ENCODE results near the gene GABRR2. TPM values are rescaled to one million over a fixed set of nuclear protein-coding genes. Genes with fewer than 3 reads are reported as not detected.

GABRR2 gene
- total and polyA plus RNA-seq, 4 donors: 0.10 to 1.7 (median 0.35) TPM

DNA sequence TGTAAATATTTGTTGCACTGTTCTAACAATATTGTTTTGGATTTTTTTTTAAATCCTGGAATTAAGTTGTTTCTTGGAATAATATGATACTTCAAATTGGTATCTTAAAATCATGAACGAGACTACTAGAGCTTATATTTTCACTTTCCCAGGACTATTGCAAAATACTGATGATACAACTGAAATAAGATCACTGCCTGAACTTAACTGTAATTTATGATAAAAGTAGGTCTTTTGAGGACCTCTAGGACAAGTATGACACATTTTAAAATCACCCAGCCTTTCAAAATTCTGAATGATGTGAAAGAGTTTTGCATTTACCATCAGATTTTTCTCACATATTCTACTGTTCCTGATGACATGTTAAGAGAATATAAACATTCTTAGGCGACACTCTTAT, 46.1 kb upstream of the GABRR2 start (continued):
- TF ChIP-seq, protein P1, sequence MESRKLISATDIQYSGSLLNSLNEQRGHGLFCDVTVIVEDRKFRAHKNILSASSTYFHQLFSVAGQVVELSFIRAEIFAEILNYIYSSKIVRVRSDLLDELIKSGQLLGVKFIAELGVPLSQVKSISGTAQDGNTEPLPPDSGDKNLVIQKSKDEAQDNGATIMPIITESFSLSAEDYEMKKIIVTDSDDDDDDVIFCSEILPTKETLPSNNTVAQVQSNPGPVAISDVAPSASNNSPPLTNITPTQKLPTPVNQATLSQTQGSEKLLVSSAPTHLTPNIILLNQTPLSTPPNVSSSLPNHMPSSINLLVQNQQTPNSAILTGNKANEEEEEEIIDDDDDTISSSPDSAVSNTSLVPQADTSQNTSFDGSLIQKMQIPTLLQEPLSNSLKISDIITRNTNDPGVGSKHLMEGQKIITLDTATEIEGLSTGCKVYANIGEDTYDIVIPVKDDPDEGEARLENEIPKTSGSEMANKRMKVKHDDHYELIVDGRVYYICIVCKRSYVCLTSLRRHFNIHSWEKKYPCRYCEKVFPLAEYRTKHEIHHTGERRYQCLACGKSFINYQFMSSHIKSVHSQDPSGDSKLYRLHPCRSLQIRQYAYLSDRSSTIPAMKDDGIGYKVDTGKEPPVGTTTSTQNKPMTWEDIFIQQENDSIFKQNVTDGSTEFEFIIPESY (IDR thresholded peaks at IDR 0.05): no peak

DNA sequence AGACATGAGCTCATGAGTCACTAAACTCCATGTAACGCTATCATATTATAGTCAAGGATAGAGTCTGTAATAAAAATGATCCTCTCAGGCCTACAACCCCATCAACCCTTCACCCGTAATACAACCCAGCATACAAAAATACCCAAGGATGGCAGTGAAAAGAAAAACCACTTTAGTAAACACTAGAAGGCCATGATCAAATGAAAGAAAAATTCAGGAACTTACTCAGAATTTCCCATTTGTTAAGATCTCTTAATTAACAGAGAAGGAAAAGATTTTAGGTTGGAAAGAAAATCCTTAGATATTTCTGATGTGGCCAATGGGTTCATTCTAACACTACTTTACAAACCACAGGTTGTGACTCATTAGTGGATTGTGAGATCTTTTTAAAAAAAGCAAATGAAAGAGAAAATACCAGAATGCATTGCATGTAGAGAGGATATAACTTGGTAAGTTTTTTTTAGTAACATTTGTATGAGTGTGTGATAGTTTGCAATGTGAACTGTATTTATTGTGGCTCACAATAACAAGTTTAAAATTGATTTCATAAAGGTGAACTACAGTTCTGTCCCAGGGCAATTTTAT, 45.4 kb upstream of the GABRR2 start:
- no peak for DNase-seq (ENCODE audit: low spot score)
- H3K4me3 ChIP-seq (ENCODE audit: low read depth in 1 of 3, low read length in 3 of 3): no peak overlapping the region
- TF ChIP-seq HNF4A (conservative IDR thresholded peaks at IDR 0.05) (no peak), RXRA (IDR thresholded peaks at IDR 0.05) (no peak), JUND (IDR thresholded peaks at IDR 0.05) (no peak), HNF4G (IDR thresholded peaks at IDR 0.05) (no peak), NR2F2 (IDR thresholded peaks at IDR 0.05) (no peak), GABPA (IDR thresholded peaks at IDR 0.05 in 1 of 2, conservative IDR thresholded peaks at IDR 0.05 in 1 of 2) (no peak), SP1 (IDR thresholded peaks at IDR 0.05) (no peak), EGR1 (IDR thresholded peaks at IDR 0.05; ENCODE audit: low read depth in 2 of 2) (no peak), FOXA2 (IDR thresholded peaks at IDR 0.05) (no peak), YY1 (IDR thresholded peaks at IDR 0.05) (no peak), TAF1 (conservative IDR thresholded peaks at IDR 0.05) (no peak), RAD21 (IDR thresholded peaks at IDR 0.05) (no peak), FOXA1 (IDR thresholded peaks at IDR 0.05) (no peak)
- TF ChIP-seq, protein P1 (IDR thresholded peaks at IDR 0.05): no peak
- TF ChIP-seq, protein P2, sequence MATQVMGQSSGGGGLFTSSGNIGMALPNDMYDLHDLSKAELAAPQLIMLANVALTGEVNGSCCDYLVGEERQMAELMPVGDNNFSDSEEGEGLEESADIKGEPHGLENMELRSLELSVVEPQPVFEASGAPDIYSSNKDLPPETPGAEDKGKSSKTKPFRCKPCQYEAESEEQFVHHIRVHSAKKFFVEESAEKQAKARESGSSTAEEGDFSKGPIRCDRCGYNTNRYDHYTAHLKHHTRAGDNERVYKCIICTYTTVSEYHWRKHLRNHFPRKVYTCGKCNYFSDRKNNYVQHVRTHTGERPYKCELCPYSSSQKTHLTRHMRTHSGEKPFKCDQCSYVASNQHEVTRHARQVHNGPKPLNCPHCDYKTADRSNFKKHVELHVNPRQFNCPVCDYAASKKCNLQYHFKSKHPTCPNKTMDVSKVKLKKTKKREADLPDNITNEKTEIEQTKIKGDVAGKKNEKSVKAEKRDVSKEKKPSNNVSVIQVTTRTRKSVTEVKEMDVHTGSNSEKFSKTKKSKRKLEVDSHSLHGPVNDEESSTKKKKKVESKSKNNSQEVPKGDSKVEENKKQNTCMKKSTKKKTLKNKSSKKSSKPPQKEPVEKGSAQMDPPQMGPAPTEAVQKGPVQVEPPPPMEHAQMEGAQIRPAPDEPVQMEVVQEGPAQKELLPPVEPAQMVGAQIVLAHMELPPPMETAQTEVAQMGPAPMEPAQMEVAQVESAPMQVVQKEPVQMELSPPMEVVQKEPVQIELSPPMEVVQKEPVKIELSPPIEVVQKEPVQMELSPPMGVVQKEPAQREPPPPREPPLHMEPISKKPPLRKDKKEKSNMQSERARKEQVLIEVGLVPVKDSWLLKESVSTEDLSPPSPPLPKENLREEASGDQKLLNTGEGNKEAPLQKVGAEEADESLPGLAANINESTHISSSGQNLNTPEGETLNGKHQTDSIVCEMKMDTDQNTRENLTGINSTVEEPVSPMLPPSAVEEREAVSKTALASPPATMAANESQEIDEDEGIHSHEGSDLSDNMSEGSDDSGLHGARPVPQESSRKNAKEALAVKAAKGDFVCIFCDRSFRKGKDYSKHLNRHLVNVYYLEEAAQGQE (IDR thresholded peaks at IDR 0.05): no peak
- TF ChIP-seq, protein P3, sequence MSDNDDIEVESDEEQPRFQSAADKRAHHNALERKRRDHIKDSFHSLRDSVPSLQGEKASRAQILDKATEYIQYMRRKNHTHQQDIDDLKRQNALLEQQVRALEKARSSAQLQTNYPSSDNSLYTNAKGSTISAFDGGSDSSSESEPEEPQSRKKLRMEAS (IDR thresholded peaks at IDR 0.05): no peak
- TF ChIP-seq, protein P4, sequence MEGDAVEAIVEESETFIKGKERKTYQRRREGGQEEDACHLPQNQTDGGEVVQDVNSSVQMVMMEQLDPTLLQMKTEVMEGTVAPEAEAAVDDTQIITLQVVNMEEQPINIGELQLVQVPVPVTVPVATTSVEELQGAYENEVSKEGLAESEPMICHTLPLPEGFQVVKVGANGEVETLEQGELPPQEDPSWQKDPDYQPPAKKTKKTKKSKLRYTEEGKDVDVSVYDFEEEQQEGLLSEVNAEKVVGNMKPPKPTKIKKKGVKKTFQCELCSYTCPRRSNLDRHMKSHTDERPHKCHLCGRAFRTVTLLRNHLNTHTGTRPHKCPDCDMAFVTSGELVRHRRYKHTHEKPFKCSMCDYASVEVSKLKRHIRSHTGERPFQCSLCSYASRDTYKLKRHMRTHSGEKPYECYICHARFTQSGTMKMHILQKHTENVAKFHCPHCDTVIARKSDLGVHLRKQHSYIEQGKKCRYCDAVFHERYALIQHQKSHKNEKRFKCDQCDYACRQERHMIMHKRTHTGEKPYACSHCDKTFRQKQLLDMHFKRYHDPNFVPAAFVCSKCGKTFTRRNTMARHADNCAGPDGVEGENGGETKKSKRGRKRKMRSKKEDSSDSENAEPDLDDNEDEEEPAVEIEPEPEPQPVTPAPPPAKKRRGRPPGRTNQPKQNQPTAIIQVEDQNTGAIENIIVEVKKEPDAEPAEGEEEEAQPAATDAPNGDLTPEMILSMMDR (IDR thresholded peaks at IDR 0.05; ENCODE audit: low read depth, low read length, missing input control): no peak
- TF ChIP-seq, protein P5, sequence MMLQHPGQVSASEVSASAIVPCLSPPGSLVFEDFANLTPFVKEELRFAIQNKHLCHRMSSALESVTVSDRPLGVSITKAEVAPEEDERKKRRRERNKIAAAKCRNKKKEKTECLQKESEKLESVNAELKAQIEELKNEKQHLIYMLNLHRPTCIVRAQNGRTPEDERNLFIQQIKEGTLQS (IDR thresholded peaks at IDR 0.05): no peak
- H3K36me3 ChIP-seq (ENCODE audit: control insufficient read depth in 4 of 4, insufficient read depth in 3 of 4, low read depth in 1 of 4, low read length in 3 of 4): no peaks in the 10 kb centered on the region
- no peak overlapping the region for H3K27ac ChIP-seq (ENCODE audit: low read depth in 1 of 2, low read length in 2 of 2)
- H3K4me1 ChIP-seq (ENCODE audit: control insufficient read depth in 4 of 4, insufficient read depth in 4 of 4, low read length in 3 of 4): peaks cover 0 to 3% (median 0%) of the 10 kb centered on the region in 4 donors
- WGBS: 93% methylated on average over 2 of the region's 2 CpGs
- no peaks in the 10 kb centered on the region for H3K9me3 ChIP-seq (ENCODE audit: control insufficient read depth in 4 of 4, low read length in 3 of 4)
- H3K27me3 ChIP-seq (ENCODE audit: control insufficient read depth in 4 of 4, insufficient read depth in 4 of 4, low read length in 3 of 4): no peaks in the 10 kb centered on the region
- H3K9ac ChIP-seq (ENCODE audit: low read depth in 1 of 2, low read length in 2 of 2): no peak overlapping the region
